ENCODE measurements around the gene HSBP1. TPM values are rescaled to one million over a fixed set of nuclear protein-coding genes. Genes with fewer than 3 reads are reported as not detected.
A peak's percentile ranks its signal among the peaks of the same experiment; 100 is the strongest.

The HSBP1 gene
- total and polyA plus RNA-seq, 2 of the 13 experiments (the other 11 are each of a cell fraction or from before 2014, with no cell fraction given), result 249 to 292 TPM

DNA sequence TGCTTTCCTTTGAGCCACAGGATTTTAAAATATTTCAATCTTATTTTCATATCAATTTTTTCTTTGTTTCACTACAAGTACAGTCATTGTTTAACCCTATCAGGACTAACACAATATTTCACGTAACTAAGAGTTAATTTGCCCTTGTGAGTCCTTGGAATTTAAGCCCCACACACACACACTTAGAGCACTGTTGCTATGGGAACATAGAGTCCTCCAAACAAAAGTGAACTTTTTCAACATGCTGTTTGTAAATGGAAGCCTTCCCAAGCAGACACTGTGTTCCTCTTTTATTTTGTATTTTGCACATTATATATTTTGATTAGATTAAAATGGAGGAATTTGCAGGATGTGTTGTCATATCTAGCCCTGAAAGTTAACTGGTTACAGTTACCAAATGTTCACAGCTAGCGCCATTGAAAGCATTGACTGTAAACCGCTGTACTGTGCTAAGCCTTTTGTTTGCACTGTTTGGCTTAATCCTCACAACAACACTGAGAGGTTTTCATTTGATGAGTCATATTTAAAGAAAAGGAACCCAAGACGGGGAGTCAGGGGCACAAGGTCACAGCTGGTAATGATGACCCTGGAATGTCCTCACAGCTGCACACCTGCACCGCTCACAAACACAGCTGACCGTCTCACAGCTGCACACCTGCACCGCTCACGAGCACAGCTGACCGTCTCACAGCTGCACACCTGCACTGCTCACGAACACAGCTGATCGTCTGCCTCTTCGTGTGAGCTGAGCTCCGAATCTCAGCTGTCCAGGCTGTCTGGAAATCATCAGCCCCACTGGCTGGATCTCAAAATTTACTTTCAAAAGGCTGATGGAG is 6.3 kb downstream of the HSBP1 start (continued):
- TF ChIP-seq CSRNP1 (CRISPR knock-in tag; IDR thresholded peaks at IDR 0.05) (no peak), FOXA1 (IDR thresholded peaks at IDR 0.05) (no peak), FOXA1 (CRISPR knock-in tag; IDR thresholded peaks at IDR 0.05) (peak; percentile 28), ZNF761 (CRISPR knock-in tag; conservative IDR thresholded peaks at IDR 0.05) (no peak), ZNF766 (CRISPR knock-in tag; IDR thresholded peaks at IDR 0.05; ENCODE audit: borderline replicate concordance) (no peak), IKZF4 (CRISPR knock-in tag; IDR thresholded peaks at IDR 0.05; ENCODE audit: borderline replicate concordance, low read depth, not compliant biosample characterization) (no peak), PHF20 (CRISPR knock-in tag; IDR thresholded peaks at IDR 0.05) (no peak), CREM (IDR thresholded peaks at IDR 0.05) (no peak; the same call in 1 of the 2 replicates), CREM (CRISPR knock-in tag; IDR thresholded peaks at IDR 0.05) (no peak), ZBTB21 (CRISPR knock-in tag; IDR thresholded peaks at IDR 0.05) (0 out of 2 replicates have a peak, but pooled peaks have one; percentile 29), ZNF274 (CRISPR knock-in tag; IDR thresholded peaks at IDR 0.05) (no peak), HNF4A (CRISPR knock-in tag; IDR thresholded peaks at IDR 0.05) (peak; percentile 43), ZNF549 (CRISPR knock-in tag; IDR thresholded peaks at IDR 0.05) (no peak), U2AF1 (optimal IDR thresholded peaks at IDR 0.05; ENCODE audit: low read depth, low read length) (no peak), ZNF235 (CRISPR knock-in tag; IDR thresholded peaks at IDR 0.05; ENCODE audit: borderline replicate concordance) (no peak; the same call in 1 of the 2 replicates), ARHGAP35 (CRISPR knock-in tag; IDR thresholded peaks at IDR 0.05; ENCODE audit: borderline replicate concordance) (no peak), SAP130 (CRISPR knock-in tag; IDR thresholded peaks at IDR 0.05; ENCODE audit: low read depth) (peak; percentile 79), ZNF781 (CRISPR knock-in tag; IDR thresholded peaks at IDR 0.05; ENCODE audit: borderline replicate concordance, not compliant biosample characterization) (no peak), ZNF20 (CRISPR knock-in tag; IDR thresholded peaks at IDR 0.05) (no peak), ZNF784 (CRISPR knock-in tag; IDR thresholded peaks at IDR 0.05; ENCODE audit: borderline replicate concordance) (no peak), ATAD3A (CRISPR knock-in tag; IDR thresholded peaks at IDR 0.05) (no peak), MAFK (conservative IDR thresholded peaks at IDR 0.05 in 1 of 2, IDR thresholded peaks at IDR 0.05 in 1 of 2; ENCODE audit: low read length in 2 of 2) (no peak), U2AF2 (IDR thresholded peaks at IDR 0.05; ENCODE audit: low read depth, low read length) (no peak), DPF2 (CRISPR knock-in tag; IDR thresholded peaks at IDR 0.05; ENCODE audit: borderline replicate concordance, low read depth) (peak; percentile 66)
- TF ChIP-seq, protein P1, sequence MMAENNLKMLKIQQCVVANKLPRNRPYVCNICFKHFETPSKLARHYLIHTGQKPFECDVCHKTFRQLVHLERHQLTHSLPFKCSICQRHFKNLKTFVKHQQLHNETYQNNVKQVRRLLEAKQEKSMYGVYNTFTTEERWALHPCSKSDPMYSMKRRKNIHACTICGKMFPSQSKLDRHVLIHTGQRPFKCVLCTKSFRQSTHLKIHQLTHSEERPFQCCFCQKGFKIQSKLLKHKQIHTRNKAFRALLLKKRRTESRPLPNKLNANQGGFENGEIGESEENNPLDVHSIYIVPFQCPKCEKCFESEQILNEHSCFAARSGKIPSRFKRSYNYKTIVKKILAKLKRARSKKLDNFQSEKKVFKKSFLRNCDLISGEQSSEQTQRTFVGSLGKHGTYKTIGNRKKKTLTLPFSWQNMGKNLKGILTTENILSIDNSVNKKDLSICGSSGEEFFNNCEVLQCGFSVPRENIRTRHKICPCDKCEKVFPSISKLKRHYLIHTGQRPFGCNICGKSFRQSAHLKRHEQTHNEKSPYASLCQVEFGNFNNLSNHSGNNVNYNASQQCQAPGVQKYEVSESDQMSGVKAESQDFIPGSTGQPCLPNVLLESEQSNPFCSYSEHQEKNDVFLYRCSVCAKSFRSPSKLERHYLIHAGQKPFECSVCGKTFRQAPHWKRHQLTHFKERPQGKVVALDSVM (CRISPR knock-in tag; IDR thresholded peaks at IDR 0.05), result no peak
- TF ChIP-seq, protein P2, sequence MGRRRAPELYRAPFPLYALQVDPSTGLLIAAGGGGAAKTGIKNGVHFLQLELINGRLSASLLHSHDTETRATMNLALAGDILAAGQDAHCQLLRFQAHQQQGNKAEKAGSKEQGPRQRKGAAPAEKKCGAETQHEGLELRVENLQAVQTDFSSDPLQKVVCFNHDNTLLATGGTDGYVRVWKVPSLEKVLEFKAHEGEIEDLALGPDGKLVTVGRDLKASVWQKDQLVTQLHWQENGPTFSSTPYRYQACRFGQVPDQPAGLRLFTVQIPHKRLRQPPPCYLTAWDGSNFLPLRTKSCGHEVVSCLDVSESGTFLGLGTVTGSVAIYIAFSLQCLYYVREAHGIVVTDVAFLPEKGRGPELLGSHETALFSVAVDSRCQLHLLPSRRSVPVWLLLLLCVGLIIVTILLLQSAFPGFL (CRISPR knock-in tag; IDR thresholded peaks at IDR 0.05), result no peak
